Caco-2 (cell line): Measurements from ENCODE around the gene PARD3B. TPM values are rescaled to one million over a fixed set of nuclear protein-coding genes. Genes with fewer than 3 reads are reported as not detected.

Source experiments
- BruUV-seq: library from RNA; stranded (reverse); fragments of 400-500 nt; replicated peaks from 2 replicates; lab custom pipeline; 2021; lab: Mats Ljungman, UMichigan
- CTCF ChIA-PET: fragments of 300-600 bp; sonication (Branson Sonifier 250); formaldehyde crosslinking; loops from one replicate; lab custom pipeline; 2022; ENCODE audit warnings: antibody characterized with exemption; lab: Charles Lee
- POLR2A ChIA-PET: fragments of 300-600 bp; sonication (Branson Sonifier 250); formaldehyde crosslinking; loops from one replicate; lab custom pipeline; 2022; ENCODE audit warnings: antibody characterized with exemption; lab: Charles Lee
- DNase-seq, 2 experiments: peaks; one replicate each; pipeline versions ENCODE4 v3.0.0 to v3.0.0-alpha.2; 2020 to 2022
- H3K27me3 ChIP-seq: replicated peaks from 2 replicates; pipeline ENCODE4 v1.6.0; 2011; ENCODE audit warnings: low read length; ENCODE audit not compliant: control insufficient read depth, insufficient read depth
- H3K36me3 ChIP-seq: 2 replicates; pipeline ENCODE4 v1.5.1; 2011; ENCODE audit warnings: low read length; ENCODE audit not compliant: control insufficient read depth, insufficient read depth
- H3K4me1 ChIP-seq: fragments of 250-450 bp; sonication (Bioruptor Pico); 2 replicates; pipeline ENCODE4 v1.5.1; 2020; ENCODE audit warnings: mild to moderate bottlenecking
- H3K4me3 ChIP-seq: 2 replicates; pipeline ENCODE4 v1.5.1; 2011; ENCODE audit warnings: low read depth, mild to moderate bottlenecking, control low read depth, low read length
- H3K9me3 ChIP-seq: fragments of 250-450 bp; sonication (Bioruptor Pico); 2 replicates; pipeline ENCODE4 v1.5.1; 2020; ENCODE audit warnings: mild to moderate bottlenecking, moderate library complexity
- H3K27ac Mint-ChIP-seq: one replicate; pipeline ENCODE4 v1.8.0; 2022; ENCODE audit warnings: mixed read lengths; ENCODE audit not compliant: unreplicated experiment
- H3K27me3 Mint-ChIP-seq: one replicate; pipeline ENCODE4 v1.8.0; 2022; ENCODE audit warnings: mixed read lengths; ENCODE audit not compliant: insufficient read depth, unreplicated experiment
- H3K36me3 Mint-ChIP-seq: one replicate; pipeline ENCODE4 v1.8.0; 2022; ENCODE audit warnings: mild to moderate bottlenecking, mixed read lengths; ENCODE audit not compliant: insufficient read depth, unreplicated experiment
- H3K4me1 Mint-ChIP-seq: one replicate; pipeline ENCODE4 v1.8.0; 2022; ENCODE audit warnings: low read depth, mixed read lengths; ENCODE audit not compliant: unreplicated experiment
- H3K4me3 Mint-ChIP-seq: one replicate; pipeline ENCODE4 v1.8.0; 2022; ENCODE audit warnings: mild to moderate bottlenecking, moderate library complexity, mixed read lengths; ENCODE audit not compliant: unreplicated experiment
- H3K9me3 Mint-ChIP-seq: one replicate; pipeline ENCODE4 v1.8.0; 2022; ENCODE audit warnings: mixed read lengths; ENCODE audit not compliant: unreplicated experiment
- intact Hi-C: fragments of 100-400 bp; cut with micrococcal nuclease; formaldehyde crosslinking; loops from one replicate; pipeline ENCODE4 v1.10.0; 2022; ENCODE audit not compliant: unreplicated experiment
- total RNA-seq: library from RNA; stranded (reverse); gene quantifications from 2 replicates; pipeline ENCODE4 v1.2.3, GENCODE V29; 2022
- TF ChIP-seq, protein P1 (sequence below), 2 experiments: fragments of 200-600 bp in 1 of 2; IDR thresholded peaks; 1 replicate in 1 of 2; 2 replicates in 1 of 2; pipeline versions ENCODE4 v1.5.1 to v1.8.0; 2011 to 2022; ENCODE audit warnings: antibody characterized with exemption in 1 of 2, control low read depth in 1 of 2, inconsistent platforms in 1 of 2, low read depth in 1 of 2, low read length in 1 of 2, mild to moderate bottlenecking in 1 of 2, moderate library complexity in 1 of 2; ENCODE audit not compliant: insufficient read depth in 1 of 2, severe bottlenecking in 1 of 2, unreplicated experiment in 1 of 2

PARD3B gene
- total RNA-seq, 1 experiment from 2014 or later = 68.9 TPM

- intact Hi-C loops = no loop called here
- no peak for DNase-seq
- H3K36me3 ChIP-seq = no peaks in the 10 kb centered on the region
- H3K4me1 ChIP-seq = peaks cover 18% of the 10 kb centered on the region
- peak overlapping the region; percentile 99 for H3K27ac Mint-ChIP-seq
- TF ChIP-seq, protein P1, sequence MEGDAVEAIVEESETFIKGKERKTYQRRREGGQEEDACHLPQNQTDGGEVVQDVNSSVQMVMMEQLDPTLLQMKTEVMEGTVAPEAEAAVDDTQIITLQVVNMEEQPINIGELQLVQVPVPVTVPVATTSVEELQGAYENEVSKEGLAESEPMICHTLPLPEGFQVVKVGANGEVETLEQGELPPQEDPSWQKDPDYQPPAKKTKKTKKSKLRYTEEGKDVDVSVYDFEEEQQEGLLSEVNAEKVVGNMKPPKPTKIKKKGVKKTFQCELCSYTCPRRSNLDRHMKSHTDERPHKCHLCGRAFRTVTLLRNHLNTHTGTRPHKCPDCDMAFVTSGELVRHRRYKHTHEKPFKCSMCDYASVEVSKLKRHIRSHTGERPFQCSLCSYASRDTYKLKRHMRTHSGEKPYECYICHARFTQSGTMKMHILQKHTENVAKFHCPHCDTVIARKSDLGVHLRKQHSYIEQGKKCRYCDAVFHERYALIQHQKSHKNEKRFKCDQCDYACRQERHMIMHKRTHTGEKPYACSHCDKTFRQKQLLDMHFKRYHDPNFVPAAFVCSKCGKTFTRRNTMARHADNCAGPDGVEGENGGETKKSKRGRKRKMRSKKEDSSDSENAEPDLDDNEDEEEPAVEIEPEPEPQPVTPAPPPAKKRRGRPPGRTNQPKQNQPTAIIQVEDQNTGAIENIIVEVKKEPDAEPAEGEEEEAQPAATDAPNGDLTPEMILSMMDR (IDR thresholded peaks at IDR 0.05; ENCODE audit: insufficient read depth in 1 of 2, low read depth in 1 of 2, low read length in 1 of 2, severe bottlenecking in 1 of 2, unreplicated experiment in 1 of 2) = no peak
- ChIA-PET POLR2A (no interaction called here), CTCF (no interaction called here)
- no TSS peak for BruUV-seq
- H3K27me3 Mint-ChIP-seq = no peaks in the 10 kb centered on the region
- peaks cover 13% of the 10 kb centered on the region for H3K4me1 Mint-ChIP-seq
- no peaks in the 10 kb centered on the region for H3K9me3 Mint-ChIP-seq
- no peak overlapping the region for H3K4me3 ChIP-seq
- H3K27me3 ChIP-seq = no peaks in the 10 kb centered on the region
- no peak overlapping the region for H3K4me3 Mint-ChIP-seq
- peaks cover 6% of the 10 kb centered on the region for H3K36me3 Mint-ChIP-seq
- H3K9me3 ChIP-seq = no peaks in the 10 kb centered on the region
These were observed 2.2 kb upstream of the PARD3B start for GRCh38 chr2:204542982-204543608.

DNA sequence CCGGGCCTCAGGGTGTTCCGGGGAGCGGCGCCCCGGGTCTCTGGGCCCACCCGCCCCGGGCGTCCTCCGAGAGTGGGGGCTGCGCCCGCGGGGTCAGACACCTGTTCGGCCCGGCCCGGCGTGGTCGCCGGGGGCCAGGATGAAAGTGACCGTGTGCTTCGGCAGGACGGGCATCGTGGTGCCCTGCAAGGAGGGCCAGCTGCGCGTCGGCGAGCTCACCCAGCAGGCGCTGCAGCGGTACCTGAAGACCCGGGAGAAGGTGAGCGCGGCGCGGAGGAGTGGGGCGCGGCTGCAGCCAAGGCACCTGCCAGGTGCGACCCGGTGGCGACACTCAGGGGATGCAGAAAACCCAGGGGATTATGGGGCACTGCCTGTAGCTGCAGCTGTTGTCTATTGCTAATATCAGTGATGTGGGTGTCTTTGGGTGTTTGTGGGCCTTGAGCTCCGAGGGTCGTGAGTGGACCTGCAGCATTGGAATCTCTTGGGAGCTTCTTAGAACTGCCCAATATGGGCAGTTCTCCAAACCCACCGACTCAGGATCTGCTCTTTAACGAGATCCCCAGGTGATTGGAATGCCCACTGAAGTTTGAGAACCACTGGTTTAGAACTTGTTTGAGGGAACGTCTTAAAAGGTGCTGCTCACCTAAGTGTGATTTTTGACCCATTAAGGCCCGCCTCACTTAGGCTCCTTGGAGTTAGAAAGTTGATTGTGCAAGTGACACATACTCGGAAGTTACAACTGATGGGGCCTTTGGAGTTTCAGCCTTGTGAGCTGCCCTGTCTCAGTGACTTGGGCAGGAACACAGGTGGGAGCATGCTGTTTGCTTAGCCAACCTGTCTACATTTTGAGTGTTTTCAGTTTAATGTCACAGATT is 823 bp downstream of the PARD3B start:
- H3K27me3 ChIP-seq = no peaks in the 10 kb centered on the region
- peak; percentile 56 to 70 for DNase-seq
- peak overlapping the region; percentile 99 for H3K4me3 Mint-ChIP-seq
- ChIA-PET CTCF (interaction anchor here (0.9 kb wide), 1 partner anchor 401 kb away, joined by 3 read pairs; no protein-coding TSS in a partner anchor), POLR2A (interaction anchor here (0.7 to 0.9 kb wide), 2 partner anchors 58 to 175 kb away, joined by 3 read pairs; no protein-coding TSS in a partner anchor)
- H3K27me3 Mint-ChIP-seq = no peaks in the 10 kb centered on the region
- BruUV-seq = no TSS peak
- TF ChIP-seq, protein P1 (IDR thresholded peaks at IDR 0.05; ENCODE audit: insufficient read depth in 1 of 2, low read depth in 1 of 2, low read length in 1 of 2, severe bottlenecking in 1 of 2, unreplicated experiment in 1 of 2) = no peak
- H3K9me3 ChIP-seq = no peaks in the 10 kb centered on the region
- peak overlapping the region; percentile 66 for H3K27ac Mint-ChIP-seq
- intact Hi-C loops = loop anchor here (1.0 to 5.0 kb wide), 6 partner anchors 44 to 284 kb away; no protein-coding TSS in a partner anchor
- peaks cover 32% of the 10 kb centered on the region for H3K4me1 Mint-ChIP-seq
- H3K4me1 ChIP-seq = peaks cover 48% of the 10 kb centered on the region
- H3K4me3 ChIP-seq = peak overlapping the region; percentile 69
- no peaks in the 10 kb centered on the region for H3K9me3 Mint-ChIP-seq
- no peaks in the 10 kb centered on the region for H3K36me3 ChIP-seq
- peaks cover 6% of the 10 kb centered on the region for H3K36me3 Mint-ChIP-seq

DNA sequence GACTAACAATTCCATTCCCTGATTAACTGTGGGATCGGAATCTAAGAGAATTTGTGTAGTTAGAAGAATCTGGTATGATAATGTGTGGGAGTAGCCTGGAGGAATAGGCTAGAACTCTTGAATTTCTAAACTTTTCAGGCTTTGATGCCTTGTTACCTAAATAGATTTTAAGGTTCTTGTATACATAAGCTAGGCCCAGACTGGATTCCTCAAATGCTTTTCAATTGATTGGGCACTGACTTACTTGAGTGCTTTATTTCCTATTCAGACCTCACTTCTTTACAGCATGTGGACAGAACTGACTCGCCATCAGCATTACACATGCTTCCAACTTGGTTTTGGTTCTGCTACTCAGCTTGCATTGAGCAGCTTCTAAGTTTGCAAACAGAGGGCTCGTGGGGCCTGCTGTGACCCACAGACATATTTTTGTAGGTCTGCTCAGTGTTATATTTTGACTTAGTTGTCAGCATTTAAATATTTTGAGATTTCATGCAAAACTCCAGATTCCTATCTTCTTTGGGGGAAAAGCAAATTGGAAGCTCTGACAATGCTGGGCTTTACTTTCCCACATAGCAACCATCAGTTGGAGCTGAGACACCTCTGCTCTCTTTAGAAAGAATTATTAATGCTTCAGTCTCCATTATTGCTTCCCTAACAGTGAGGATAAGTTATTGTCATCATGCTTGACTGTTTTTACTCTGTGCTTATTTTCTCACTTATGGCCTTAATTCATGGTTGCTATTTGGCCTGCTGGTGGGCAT is 5.7 kb downstream of the PARD3B start:
- H3K9me3 ChIP-seq = no peaks in the 10 kb centered on the region
- TF ChIP-seq, protein P1 (IDR thresholded peaks at IDR 0.05; ENCODE audit: insufficient read depth in 1 of 2, low read depth in 1 of 2, low read length in 1 of 2, severe bottlenecking in 1 of 2, unreplicated experiment in 1 of 2) = no peak
- Mint-ChIP-seq H3K27me3 (no peaks in the 10 kb centered on the region), H3K4me3 (peak overlapping the region; percentile 58), H3K4me1 (peaks cover 31% of the 10 kb centered on the region), H3K27ac (peak overlapping the region; percentile 49), H3K9me3 (peaks cover 8% of the 10 kb centered on the region), H3K36me3 (peaks cover 20% of the 10 kb centered on the region)
- no peaks in the 10 kb centered on the region for H3K36me3 ChIP-seq
- BruUV-seq = no TSS peak
- CTCF ChIA-PET = no interaction called here
- H3K4me1 ChIP-seq = peaks cover 47% of the 10 kb centered on the region
- POLR2A ChIA-PET = no interaction called here
- no peaks in the 10 kb centered on the region for H3K27me3 ChIP-seq
- intact Hi-C loops = loop anchor here (1.0 kb wide), 1 partner anchor 60 kb away; no protein-coding TSS in a partner anchor
- no peak overlapping the region for H3K4me3 ChIP-seq
- DNase-seq = no peak
